Esophagus squamous epithelium (tissue), 4 donors: ENCODE data around the gene GABPB2.

ENCODE experiments used
- POLR2A ChIP-seq, 4 donors: fragments of 450-650 bp; IDR thresholded peaks; one replicate each; pipeline ENCODE4 v1.6.1; 2017; ENCODE audit warnings: antibody characterized with exemption in 4 of 4, mild to moderate bottlenecking in 4 of 4, moderate library complexity in 3 of 4
- TF ChIP-seq, protein P1 (sequence below), 6 experiments: fragments of 450-650 bp in 4 of 6; fragments of 200-600 bp in 2 of 6; sonication (generic) in 2 of 6; IDR thresholded peaks; one replicate each; pipeline ENCODE4 v1.5.1; 2016 to 2019; ENCODE audit warnings: antibody characterized with exemption in 6 of 6, mild to moderate bottlenecking in 4 of 6, moderate library complexity in 4 of 6

DNA sequence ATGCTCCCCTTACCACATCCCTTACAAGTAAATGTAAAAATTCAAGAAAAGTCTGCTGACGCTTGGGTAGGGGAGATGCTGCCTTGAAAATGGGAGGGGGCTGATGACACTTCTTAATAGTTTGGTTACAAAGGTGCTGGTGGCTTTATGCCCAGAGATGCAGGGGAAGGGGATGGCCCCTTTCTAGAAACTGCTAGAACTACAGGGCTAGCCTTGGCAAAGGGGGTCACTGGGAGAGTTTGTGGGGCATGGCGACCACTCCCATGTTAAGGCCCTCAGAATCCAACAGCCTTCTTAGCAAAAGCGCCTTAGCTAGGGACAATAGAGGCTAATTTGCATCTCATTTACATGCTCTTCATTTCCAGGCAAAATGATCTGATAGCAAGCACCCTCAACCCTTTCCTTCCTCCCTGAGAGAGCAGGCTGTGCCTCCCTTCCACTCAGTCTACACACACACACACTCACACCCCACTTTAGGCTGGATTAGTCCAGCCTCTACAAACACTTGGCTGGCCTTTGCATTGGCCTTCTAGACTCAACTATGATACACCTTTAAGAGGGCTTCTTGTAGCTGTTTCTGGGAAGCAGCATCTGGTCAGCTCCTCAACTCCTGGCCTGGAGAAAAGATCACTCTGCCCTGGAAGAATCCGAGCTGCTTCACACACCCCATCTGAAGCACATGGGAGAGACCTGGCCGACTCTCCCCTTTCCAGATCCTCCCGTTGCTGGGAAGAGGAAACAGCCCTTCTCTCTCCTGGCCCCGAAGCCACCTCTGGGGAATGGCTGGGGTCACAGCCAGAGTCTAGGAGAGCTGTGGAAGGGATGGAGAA, 74.1 kb downstream of the GABPB2 start:
- no peak for TF ChIP-seq POLR2A (IDR thresholded peaks at IDR 0.05)
- TF ChIP-seq, protein P1, sequence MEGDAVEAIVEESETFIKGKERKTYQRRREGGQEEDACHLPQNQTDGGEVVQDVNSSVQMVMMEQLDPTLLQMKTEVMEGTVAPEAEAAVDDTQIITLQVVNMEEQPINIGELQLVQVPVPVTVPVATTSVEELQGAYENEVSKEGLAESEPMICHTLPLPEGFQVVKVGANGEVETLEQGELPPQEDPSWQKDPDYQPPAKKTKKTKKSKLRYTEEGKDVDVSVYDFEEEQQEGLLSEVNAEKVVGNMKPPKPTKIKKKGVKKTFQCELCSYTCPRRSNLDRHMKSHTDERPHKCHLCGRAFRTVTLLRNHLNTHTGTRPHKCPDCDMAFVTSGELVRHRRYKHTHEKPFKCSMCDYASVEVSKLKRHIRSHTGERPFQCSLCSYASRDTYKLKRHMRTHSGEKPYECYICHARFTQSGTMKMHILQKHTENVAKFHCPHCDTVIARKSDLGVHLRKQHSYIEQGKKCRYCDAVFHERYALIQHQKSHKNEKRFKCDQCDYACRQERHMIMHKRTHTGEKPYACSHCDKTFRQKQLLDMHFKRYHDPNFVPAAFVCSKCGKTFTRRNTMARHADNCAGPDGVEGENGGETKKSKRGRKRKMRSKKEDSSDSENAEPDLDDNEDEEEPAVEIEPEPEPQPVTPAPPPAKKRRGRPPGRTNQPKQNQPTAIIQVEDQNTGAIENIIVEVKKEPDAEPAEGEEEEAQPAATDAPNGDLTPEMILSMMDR (IDR thresholded peaks at IDR 0.05), result no peak
